PFSK-1 (cell line): ENCODE data around the gene SRP72.

ENCODE experiments used
- FOXP2 ChIP-seq: optimal IDR thresholded peaks from 2 replicates; pipeline ENCODE3; 2011; ENCODE audit warnings: borderline replicate concordance, control low read depth, inconsistent platforms; ENCODE audit not compliant: insufficient read depth; ENCODE audit errors: extremely low read length, extremely low read depth
- TAF1 ChIP-seq: IDR thresholded peaks from 2 replicates; pipeline ENCODE4 v1.6.1; 2012; ENCODE audit warnings: low read length, control low read depth, borderline replicate concordance; ENCODE audit not compliant: insufficient read depth

GRCh38 chr4:56464581-56464980, 2.8 kb upstream of the SRP72 start:
- TF ChIP-seq TAF1, result no peak
- TF ChIP-seq FOXP2, result no peak
